Coronary artery (tissue), 2 donors: ENCODE data around the gene NXT1.

ENCODE experiments used
- DNase-seq: peaks from one replicate; pipeline ENCODE4 v3.0.0-alpha.2; 2017; ENCODE audit warnings: low spot score
- H3K27ac ChIP-seq, 2 donors: fragments of 200-600 bp; sonication (generic); one replicate each; pipeline ENCODE4 v1.5.1; 2016 to 2019
- H3K4me3 ChIP-seq: fragments of 200-600 bp; sonication (generic); 2 replicates; pipeline ENCODE4 v1.5.1; 2016; ENCODE audit warnings: mild to moderate bottlenecking, moderate library complexity
- TF ChIP-seq, protein P1 (sequence below): fragments of 200-600 bp; sonication (generic); IDR thresholded peaks from one replicate; pipeline ENCODE4 v1.5.1; 2019; ENCODE audit warnings: antibody characterized with exemption

NXT1 gene

DNA sequence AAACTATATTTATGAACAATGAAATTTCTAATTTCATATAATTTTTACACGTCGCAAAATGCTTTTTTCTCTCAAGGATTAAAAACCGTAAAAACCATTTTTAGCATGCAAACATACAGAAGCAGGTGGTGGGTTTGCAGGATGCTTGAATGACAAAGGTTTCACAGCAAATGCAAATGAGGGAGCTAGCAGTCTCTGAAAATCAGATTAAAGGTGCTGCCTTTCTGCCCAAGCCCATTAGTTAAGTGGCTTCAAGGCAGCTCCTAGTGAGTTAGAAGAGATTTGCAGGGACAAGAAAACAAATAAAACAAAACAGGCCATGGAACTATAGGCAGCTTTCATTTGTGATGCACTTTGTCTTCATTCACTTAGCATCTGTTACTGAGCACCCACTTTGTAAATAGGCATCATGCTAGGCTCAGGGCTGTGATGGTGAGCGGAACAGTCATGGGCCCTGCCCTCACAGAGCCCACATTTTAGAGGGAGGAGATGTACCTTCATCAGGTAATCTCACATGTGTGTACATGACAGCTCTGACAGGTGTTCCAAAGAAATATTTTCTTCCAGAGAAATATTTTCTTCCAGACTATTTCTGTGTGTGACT is 41.2 kb downstream of the NXT1 start:
- Histone ChIP-seq H3K27ac (no peak overlapping the region), H3K4me3 (no peak overlapping the region)
- TF ChIP-seq, protein P1, sequence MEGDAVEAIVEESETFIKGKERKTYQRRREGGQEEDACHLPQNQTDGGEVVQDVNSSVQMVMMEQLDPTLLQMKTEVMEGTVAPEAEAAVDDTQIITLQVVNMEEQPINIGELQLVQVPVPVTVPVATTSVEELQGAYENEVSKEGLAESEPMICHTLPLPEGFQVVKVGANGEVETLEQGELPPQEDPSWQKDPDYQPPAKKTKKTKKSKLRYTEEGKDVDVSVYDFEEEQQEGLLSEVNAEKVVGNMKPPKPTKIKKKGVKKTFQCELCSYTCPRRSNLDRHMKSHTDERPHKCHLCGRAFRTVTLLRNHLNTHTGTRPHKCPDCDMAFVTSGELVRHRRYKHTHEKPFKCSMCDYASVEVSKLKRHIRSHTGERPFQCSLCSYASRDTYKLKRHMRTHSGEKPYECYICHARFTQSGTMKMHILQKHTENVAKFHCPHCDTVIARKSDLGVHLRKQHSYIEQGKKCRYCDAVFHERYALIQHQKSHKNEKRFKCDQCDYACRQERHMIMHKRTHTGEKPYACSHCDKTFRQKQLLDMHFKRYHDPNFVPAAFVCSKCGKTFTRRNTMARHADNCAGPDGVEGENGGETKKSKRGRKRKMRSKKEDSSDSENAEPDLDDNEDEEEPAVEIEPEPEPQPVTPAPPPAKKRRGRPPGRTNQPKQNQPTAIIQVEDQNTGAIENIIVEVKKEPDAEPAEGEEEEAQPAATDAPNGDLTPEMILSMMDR, result no peak
- DNase-seq, result no peak

DNA sequence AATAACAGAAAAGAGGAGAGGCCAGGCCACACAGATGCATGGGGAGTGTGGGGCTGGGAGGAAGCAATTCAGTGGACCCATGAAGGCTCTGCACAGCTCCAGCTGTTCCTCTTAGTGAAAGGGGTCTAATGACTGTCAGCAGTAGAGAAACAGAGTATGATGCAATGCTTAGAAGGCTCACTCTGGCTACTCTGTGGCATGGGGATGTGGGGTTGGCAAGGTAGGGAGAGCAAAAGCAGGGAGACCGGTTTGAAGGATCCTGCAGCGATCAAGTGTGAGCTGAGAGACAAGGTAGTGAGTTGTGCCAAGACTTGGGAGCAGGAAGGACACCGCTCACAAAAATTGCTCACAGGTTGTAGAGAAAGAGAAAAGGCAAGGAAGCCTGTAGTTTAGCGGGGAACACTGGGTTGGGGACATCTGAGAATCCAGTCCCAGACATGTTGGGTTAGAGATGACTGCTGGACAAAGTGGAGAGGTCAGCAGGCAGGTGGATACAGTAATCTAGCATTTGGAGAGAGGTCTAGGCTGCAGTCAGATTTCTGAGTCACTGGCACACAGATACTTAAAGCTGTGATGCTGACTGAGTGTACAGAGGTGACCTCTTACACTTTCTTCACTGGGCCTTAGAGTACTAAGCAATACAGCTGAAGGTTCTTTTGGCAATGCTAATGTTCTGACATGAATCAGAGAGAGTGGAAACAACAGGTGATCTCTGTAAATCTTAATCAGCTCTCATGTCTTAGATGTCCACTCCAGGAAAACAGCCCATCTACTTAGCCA is 43.6 kb downstream of the NXT1 start:
- H3K27ac ChIP-seq, result no peak overlapping the region
- DNase-seq, result no peak
- no peak overlapping the region for H3K4me3 ChIP-seq
- TF ChIP-seq, protein P1, result no peak

DNA sequence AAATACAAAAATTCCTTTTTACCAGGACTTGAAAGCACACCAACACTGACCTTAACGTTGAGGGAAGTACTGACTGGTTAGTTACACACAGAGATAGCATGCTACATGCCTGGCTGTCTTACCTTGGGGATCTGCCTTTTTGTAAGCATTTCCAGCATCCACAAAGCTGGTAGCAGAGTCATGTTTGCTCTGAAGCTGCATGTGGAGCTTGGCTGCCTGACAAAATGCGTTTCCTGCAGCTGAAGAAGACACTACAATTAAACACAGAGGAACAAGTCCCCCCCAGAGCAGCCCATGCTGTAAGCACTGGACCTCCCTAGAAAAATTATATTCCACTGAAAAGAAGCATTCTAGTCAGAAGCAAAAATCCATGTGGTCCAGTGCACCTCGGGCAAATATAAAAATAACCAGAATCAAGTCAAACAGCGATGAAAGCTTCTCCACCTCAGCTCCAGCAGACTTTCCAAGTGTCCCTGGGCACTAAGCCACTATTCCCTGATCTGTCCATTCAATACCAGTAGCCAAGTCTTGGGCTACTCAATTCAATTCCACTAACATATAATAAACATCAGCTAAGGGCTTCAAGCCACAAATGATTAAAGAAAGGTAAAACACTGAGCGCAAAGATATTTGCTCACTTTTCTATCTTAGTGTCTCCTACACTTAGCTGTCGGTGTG is 46.5 kb downstream of the NXT1 start:
- H3K27ac ChIP-seq, result no peak overlapping the region
- DNase-seq, result no peak
- no peak overlapping the region for H3K4me3 ChIP-seq
- TF ChIP-seq, protein P1, result no peak

DNA sequence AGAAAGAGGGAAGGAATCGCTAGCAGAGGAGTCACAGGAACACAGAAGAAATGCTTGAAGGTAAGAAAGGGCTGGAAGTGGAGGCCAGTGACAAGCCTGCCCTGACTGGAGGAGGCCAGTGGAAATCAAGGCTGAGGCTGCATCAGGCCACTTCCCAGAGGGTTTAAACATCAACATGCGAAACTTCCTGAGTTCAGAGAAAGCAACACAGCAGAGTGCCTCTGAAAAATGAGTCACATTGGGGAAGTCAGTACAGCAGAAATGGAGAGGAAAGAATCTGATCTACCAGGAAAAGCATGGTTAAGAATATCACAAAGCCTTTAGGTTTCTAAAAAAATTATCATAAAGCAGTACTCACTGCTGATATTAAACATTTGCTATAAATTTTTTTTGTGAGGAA is 47.4 kb downstream of the NXT1 start:
- H3K27ac ChIP-seq, result no peak overlapping the region
- DNase-seq, result no peak

DNA sequence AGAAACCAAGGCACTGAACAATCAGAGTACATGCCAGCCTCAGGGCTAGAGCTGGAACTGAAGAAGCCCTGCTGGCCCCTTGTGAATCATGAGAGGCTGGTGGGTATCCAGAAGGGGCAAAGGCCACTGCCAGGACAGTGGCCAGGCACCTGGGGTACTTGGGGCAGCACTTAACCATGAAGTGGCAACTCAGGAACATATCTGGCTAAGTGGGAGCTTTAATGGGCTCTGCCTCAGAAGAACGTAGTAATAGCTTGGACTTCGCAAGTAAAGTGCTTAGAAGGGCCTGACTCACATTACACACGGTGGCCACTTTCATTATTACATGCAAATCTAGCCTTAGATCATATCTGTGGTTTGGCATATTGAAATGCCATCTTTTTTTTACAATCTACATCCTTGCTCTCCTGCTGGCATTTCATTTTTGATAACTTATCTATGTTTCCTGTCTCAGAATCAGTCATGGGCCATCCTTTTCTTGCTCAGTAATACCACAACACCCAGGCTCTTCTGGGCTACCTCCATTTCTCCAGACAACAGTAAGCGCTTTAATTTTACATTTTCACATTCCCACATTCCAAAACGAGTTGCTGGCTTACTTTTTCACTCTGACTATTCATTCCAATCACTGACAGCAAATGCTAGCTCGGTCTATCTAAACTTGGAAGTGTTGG is 49.1 kb downstream of the NXT1 start:
- no peak for DNase-seq
- no peak overlapping the region for H3K27ac ChIP-seq
- H3K4me3 ChIP-seq, result no peak overlapping the region
- TF ChIP-seq, protein P1, result no peak

More for the DNA sequence above, 47.4 kb downstream of the NXT1 start:
- no peak overlapping the region for H3K4me3 ChIP-seq
- TF ChIP-seq, protein P1, result no peak

DNA sequence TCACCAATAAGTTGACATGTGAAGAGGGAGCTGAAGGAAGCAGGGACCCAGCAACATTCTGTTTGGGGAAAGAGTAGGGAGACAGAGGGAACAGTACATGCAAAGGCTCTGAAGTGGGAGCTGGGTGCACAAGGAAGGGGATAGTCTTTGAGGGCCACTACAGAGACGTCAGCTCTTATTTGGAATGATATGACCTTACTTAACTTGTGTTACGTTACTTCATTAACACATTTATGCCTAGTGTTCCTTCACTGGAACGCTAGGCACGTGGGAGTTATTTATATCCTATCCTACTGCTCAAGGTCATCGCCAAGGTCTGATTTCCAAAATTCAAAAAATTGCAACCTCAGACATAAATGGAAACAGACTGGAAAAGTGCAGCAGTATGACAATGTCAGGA is 50.5 kb downstream of the NXT1 start:
- no peak for DNase-seq
- no peak overlapping the region for H3K27ac ChIP-seq
- TF ChIP-seq, protein P1, result no peak
- no peak overlapping the region for H3K4me3 ChIP-seq
